ENCODE measurements around the gene KLHL14.

KLHL14 gene

GRCh38 chr18:32770054-32770665 is 2.7 kb downstream of the KLHL14 start:
- no peak for DNase-seq (ENCODE audit: low read depth)

GRCh38 chr18:32769586-32770053 is 3.2 kb downstream of the KLHL14 start:
- DNase-seq (ENCODE audit: low read depth) = no peak

GRCh38 chr18:32769071-32769585 is 3.7 kb downstream of the KLHL14 start:
- DNase-seq (ENCODE audit: low read depth) = no peak

DNA sequence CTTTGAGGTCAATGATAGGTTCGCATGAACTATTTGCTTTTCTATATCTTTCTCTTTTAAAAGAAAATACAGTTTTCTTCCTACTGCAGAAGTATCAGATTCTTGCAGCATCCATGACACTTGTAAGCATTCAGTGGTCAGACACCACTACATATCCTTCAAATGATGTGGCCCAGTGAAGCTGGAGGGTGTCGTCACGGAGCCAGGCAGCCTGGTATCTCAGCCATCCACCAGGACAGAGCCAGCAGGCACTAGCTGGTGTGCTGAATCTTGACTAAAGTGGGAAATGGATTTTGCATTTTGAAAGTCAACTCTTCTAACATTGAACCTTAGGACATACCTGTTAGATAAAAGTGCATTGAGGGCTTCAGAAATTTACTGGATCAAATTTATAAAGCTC is 5.4 kb downstream of the KLHL14 start:
- DNase-seq (ENCODE audit: low read depth) = no peak

DNA sequence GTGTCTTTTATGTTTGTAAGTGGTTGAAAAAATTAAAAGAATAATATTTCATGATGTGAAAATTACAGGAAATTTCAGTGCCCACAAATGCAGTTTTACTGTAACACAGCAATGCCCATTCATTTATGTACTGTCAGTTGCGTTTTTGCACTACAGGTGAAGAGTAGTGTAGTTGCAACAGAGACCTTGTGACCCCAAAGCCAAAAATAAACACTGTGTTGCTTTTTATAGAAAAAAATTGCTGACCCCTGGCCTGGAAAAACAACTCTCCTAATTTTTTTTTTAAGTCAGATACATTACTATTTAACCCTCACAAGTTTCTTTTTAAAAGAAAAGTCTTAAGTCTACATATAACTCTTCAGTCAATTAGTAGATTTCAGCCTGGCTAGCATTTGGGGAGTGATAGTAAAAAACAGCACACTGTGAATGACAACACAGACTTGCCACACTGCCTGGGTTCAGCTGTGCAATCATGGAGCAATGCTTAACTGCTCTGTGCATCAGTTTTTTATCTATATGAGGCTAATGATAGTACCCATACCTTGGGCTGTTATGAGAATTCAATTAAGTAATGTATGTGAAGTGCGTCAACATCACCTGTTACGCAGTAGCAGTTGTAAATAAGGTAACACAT is 8.1 kb downstream of the KLHL14 start:
- no peak for DNase-seq (ENCODE audit: low read depth)

DNA sequence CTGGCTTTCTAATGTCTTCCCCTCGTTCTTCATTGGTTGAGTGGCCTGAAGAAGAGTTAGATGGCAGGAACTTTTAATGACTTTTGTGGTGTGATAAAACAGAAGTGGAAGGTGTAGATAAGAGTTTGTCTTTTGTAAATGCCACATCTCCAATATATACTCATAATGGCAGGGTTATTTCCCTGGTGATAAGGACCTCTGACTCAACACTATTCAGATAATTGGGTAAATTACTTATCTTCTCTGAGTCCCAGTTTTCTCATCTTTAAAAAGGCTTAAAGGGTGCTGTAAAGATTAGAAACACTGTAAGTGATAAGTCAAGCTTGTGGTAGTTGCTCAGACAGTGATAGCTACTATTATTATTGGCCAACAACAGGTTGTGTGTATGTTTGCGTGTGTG is 9.5 kb downstream of the KLHL14 start:
- no peak for DNase-seq (ENCODE audit: low read depth)

GRCh38 chr18:32761231-32761630 is 11.6 kb downstream of the KLHL14 start:
- DNase-seq (ENCODE audit: low read depth) = no peak

- no peak for DNase-seq (ENCODE audit: low read depth)
Measured at GRCh38 chr18:32760391-32760790, 12.4 kb downstream of the KLHL14 start.

- DNase-seq (ENCODE audit: low read depth) = no peak
Measured at GRCh38 chr18:32759611-32760167, 13.1 kb downstream of the KLHL14 start.

DNA sequence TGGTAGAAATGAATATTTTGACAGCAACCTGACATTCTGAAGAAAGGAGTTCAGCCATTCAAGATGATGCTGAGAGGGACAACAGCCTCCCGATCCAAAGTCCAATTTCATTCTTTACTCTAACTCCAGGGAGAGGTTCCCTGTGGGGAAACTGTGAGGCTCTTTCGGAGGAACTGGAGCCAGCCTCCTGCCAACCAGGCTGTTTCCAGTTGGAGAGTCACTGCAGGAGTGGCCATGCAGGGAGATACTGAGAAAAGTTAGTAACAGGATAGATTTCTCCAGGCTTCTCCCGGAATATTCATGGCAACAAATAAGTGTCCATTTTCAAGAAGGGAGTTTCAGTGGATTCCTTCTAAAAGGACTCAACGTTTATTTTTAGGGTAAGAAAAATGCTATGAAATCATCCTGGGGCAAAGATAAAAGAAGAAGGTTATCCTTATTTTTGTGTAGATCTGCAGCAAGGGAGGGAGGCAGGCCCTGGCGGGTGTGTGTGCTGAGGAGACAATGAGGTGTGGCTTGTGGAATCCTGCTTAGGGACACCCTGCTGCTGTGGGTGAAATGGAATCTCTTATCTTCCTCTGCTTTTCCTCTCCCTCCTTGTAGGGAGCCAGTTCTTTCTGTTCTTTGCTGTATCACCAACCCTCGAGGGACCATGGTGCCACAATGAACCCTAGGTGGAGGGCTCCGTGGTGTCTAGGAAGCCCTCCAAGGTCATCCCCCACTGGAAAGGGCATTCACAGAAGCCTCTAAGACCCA is 18.1 kb downstream of the KLHL14 start:
- DNase-seq (ENCODE audit: low read depth) = no peak

GRCh38 chr18:32753656-32754260 is 19.1 kb downstream of the KLHL14 start:
- DNase-seq (ENCODE audit: low read depth) = no peak

DNA sequence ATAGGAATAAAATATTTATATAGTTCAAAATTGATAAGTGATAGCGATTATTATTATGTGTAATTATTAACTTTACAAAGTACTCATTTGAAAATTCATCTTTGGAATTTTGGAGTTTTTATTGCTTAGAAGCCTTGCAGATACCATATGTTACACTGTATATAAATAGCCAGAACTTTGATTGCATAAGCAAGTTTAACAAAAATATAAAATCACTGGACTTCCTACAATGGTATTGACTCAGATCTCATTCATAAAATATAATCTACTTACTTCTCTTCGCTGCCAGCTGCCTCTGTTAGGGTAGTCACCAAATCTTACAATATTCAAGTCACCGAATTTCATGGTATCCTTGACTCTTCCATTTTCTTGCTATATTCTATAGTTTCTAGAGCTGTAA is 22.5 kb downstream of the KLHL14 start:
- no peak for DNase-seq (ENCODE audit: low read depth)

- DNase-seq (ENCODE audit: low read depth) = no peak
Measured at GRCh38 chr18:32749809-32750208, 23.0 kb downstream of the KLHL14 start.

DNA sequence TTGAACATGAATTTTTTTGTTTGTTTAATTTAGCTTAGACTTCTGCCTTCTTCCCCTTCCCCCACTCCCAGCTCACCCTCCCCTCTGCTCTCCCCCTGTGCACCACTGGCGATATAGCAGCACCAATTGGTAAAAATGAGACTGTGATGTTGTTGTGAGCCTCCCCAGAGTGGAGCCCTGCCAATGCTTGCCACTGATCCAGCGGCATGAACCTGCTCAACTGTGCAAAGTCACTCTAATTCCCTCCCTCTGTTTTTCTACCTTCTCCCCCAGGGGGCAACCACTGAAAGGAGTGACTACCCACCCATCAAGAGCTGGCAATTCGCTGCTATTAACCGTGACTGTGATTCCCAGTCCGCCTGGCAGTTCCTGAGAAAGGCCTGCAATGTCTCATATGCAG is 30.2 kb downstream of the KLHL14 start:
- DNase-seq (ENCODE audit: low read depth) = no peak

GRCh38 chr18:32735781-32736180 is 37.0 kb downstream of the KLHL14 start:
- no peak for DNase-seq (ENCODE audit: low read depth)

DNA sequence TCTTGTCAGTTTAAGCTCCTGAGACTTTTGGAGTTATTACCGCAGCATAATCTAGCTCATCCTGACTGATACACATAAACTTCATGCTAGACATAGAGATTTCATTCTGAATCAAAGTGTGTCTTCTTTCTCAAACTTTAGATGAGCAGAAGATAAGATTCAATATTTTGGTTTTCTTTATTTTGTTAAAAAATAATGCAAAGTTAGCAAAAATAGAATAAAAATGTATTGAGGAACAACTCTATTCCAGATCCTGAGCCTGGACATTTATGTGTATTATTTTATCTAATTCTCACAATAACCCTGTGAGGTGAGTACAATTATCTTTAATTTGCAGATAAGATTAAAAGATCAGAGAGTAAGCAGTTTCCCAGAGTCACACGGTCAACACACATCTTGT is 38.4 kb downstream of the KLHL14 start:
- DNase-seq (ENCODE audit: low read depth) = no peak

- DNase-seq (ENCODE audit: low read depth) = no peak
Measured at GRCh38 chr18:32732165-32732564, 40.7 kb downstream of the KLHL14 start.

GRCh38 chr18:32730620-32731091 is 42.2 kb downstream of the KLHL14 start:
- DNase-seq (ENCODE audit: low read depth) = no peak

- no peak for DNase-seq (ENCODE audit: low read depth)
Measured at GRCh38 chr18:32730068-32730467, 42.8 kb downstream of the KLHL14 start.

DNA sequence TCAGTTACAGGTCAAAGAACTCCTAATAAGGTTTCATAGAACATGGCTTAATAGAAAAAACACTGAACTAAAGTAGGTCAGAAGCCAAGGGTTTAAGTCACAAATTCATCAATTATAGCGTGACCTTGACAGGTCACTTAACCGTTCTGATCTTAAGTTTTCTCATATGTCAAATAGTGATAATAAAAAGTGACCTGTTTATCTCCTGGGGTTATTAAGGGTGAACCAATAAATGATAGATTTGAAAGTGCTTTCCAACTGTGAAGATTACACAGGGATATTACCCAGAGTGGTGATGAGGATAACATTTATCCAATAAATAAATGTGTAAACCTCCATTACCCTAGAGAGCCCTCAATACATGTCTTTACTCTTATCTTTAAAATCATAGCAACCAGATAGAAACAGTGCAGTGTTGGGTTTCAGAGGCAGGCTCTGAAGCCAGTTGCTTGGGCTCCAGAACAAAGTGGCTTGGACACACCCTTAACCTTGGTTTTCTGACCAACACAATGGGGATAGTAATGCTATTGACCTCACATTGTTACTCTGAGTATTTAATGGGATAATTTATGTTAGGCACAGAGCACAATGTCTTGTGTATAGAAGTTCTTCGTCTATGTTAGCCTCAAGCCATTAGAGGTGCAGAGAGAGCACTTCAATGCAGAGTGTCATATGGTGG is 48.6 kb downstream of the KLHL14 start:
- no peak for DNase-seq (ENCODE audit: low read depth)

GRCh38 chr18:32722279-32722678 is 50.5 kb downstream of the KLHL14 start:
- no peak for DNase-seq (ENCODE audit: low read depth)

DNA sequence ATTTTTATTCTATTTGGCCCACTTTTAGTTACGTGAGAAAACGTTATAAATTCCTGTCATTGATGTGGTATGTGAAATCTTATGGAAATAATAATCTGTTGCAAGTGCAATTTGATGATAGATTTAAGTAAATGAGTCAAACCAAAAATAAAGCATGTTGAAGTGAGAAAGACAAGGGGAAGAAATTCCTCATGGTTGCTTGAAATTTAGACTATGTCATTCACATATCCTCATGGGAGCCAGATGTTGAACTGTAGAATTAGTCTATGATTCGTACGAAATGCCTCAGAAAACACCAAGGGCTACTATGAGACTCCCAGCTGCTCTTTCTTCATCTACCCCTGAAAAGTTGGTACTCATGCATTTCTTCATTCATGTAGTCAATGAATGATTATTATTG is 55.7 kb downstream of the KLHL14 start:
- DNase-seq (ENCODE audit: low read depth) = no peak

All from stimulated activated CD8-positive, alpha-beta memory T cell treated with anti-CD3 and anti-CD28 coated beads, Interleukin-12 subunit alpha, Interleukin-12 subunit beta, amount 100 ng/mL, for 1 hour (primary cell).